Measurements from ENCODE around the gene IL17B. TPM values are rescaled to one million over a fixed set of nuclear protein-coding genes. Genes with fewer than 3 reads are reported as not detected.

IL17B gene
- total RNA-seq, 2 donors from 2014 or later = not detected

DNA sequence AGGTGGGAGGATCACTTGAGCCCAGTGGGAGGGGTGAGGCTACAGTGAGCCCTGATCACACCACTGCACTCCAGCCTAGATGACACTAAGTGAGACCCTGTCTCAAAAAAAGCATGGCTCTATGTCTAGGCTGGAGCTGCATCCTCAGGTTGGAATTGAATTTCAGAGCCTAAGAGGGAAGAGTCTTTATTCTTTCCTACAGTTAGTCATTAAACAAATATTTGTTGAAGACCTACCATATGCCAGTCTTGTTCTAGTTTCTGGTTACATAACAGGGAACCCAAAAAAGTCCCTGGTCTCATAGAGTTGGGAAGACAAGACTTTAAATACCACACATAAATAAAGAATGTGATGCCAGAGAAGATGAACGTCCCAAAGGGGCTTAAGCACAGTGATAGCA is 40.7 kb downstream of the IL17B start:
- DNase-seq (ENCODE audit: low spot score) (no peak), ATAC-seq (no peak)
- Mint-ChIP-seq H3K27me3 (peaks cover 2 to 7% of the 10 kb centered on the region in 2 donors), H3K9me3 (no peaks in the 10 kb centered on the region), H3K27ac (no peak overlapping the region), H3K4me1 (ENCODE audit: low read depth in 2 of 2) (no peaks in the 10 kb centered on the region), H3K36me3 (no peaks in the 10 kb centered on the region), H3K4me3 (no peak overlapping the region)

DNA sequence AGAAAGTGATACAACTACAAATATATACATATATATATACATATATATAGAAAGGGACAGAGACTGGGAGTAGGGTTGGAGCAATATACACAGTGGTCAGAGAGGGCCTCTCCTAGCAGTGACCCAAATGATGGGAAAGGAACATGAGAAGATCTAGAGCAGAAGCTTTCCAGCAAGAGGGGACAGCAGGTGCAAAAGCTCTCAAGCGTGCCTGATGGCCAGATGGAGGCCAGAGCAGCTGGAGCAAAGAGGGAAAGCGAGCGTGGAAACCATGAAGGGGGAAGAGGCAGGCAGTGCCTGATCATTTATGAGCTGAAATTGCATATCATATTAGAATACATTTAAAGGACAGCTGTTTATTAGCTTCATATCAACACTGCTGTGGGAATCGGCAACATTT is 41.4 kb downstream of the IL17B start:
- Mint-ChIP-seq H3K4me3 (no peak overlapping the region), H3K27me3 (peaks cover 2 to 7% of the 10 kb centered on the region in 2 donors), H3K36me3 (no peaks in the 10 kb centered on the region), H3K27ac (no peak overlapping the region), H3K9me3 (no peaks in the 10 kb centered on the region), H3K4me1 (ENCODE audit: low read depth in 2 of 2) (no peaks in the 10 kb centered on the region)
- DNase-seq (ENCODE audit: low spot score) = no peak
- no peak for ATAC-seq

DNA sequence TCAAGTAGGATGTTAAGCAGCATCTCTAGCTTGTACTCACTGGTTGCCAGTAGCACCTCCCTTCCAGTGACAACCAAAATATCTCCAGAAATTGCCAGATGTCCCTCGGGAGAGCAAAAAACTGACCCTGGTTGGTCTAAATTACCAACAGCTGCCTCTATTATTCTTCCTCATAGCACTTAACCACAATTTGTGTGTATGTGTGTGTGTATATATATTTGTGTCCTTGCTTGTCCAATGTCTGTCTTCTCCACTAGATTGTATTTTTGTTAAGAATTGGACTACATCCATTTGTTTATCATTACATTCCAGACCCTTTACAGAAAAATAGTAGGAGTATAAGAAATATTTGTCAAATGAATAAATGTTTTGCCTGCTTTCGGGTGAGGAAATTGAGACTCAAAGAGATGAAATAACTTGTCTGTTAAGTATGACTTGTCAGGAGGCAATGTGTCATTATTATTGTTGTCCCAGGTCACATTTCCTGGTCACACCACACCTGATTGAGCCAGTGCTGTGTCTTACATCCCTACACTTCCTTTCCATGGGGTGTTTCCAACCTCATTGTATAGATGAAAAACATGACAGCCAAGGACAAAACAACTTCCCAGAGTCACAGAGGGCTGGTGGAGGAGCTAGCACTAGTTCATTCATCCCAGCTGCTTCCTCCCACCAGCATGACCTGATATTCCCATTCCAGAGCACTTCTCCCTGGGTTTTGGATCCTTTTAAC is 45.2 kb downstream of the IL17B start:
- Mint-ChIP-seq H3K9me3 (no peaks in the 10 kb centered on the region), H3K4me1 (ENCODE audit: low read depth in 2 of 2) (no peaks in the 10 kb centered on the region), H3K36me3 (no peaks in the 10 kb centered on the region), H3K27ac (no peak overlapping the region), H3K27me3 (peaks cover 2 to 6% of the 10 kb centered on the region in 2 donors), H3K4me3 (no peak overlapping the region)
- DNase-seq (ENCODE audit: low spot score) (no peak), ATAC-seq (no peak)

DNA sequence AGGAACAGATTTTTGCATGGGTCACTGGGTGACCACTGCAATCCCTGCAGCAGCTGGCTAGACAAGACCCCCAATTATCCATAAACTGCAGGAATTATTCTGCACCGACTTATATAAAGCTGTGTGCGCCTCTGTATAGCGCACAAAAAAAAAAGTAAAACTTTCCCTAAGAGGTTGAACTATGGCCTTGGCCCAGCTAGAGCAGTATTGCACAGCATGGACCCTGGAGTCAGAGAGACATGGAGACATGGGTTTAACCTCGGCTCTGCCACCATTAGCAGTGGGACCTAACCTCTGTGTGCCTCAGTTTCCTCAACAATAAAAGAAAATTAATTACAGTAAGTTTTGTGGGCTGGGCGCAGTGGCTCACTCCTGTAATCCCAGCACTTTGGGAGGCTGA is 50.9 kb downstream of the IL17B start:
- no peak overlapping the region for H3K4me3 Mint-ChIP-seq
- H3K9me3 Mint-ChIP-seq = no peaks in the 10 kb centered on the region
- no peaks in the 10 kb centered on the region for H3K36me3 Mint-ChIP-seq
- no peaks in the 10 kb centered on the region for H3K4me1 Mint-ChIP-seq (ENCODE audit: low read depth in 2 of 2)
- no peak overlapping the region for H3K27ac Mint-ChIP-seq
- ATAC-seq (no peak), DNase-seq (ENCODE audit: low spot score) (no peak)
- no peaks in the 10 kb centered on the region for H3K27me3 Mint-ChIP-seq

DNA sequence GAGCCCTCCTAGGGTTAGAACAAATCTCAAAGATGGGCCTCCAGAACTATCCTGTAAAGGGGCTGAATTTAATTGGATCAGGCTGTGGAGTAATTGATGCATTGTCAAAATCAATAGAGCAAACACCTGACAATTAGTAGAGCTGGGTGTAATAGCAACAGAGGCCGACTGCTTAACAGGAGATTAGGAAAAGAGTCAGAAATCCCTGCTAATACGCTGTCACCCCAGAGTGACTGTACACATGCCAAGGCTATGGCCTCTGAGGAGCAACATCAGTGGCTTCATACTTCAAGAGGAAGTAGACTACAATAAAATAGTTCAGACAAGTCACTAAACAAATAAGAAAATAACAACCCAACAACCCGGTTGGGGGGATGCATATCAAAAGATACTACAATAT is 52.5 kb downstream of the IL17B start:
- Mint-ChIP-seq H3K36me3 (no peaks in the 10 kb centered on the region), H3K27me3 (no peaks in the 10 kb centered on the region), H3K27ac (no peak overlapping the region), H3K4me3 (no peak overlapping the region), H3K4me1 (ENCODE audit: low read depth in 2 of 2) (no peaks in the 10 kb centered on the region), H3K9me3 (no peaks in the 10 kb centered on the region)
- no peak for DNase-seq (ENCODE audit: low spot score)
- no peak for ATAC-seq

- no peaks in the 10 kb centered on the region for H3K27me3 Mint-ChIP-seq
- no peak overlapping the region for H3K27ac Mint-ChIP-seq
- H3K4me1 Mint-ChIP-seq (ENCODE audit: low read depth in 2 of 2) = no peaks in the 10 kb centered on the region
- H3K36me3 Mint-ChIP-seq = no peaks in the 10 kb centered on the region
- ATAC-seq = no peak
- no peak overlapping the region for H3K4me3 Mint-ChIP-seq
- H3K9me3 Mint-ChIP-seq = no peaks in the 10 kb centered on the region
- DNase-seq (ENCODE audit: low spot score) = no peak
Measured at GRCh38 chr5:149325894-149326293, 53.2 kb downstream of the IL17B start.

DNA sequence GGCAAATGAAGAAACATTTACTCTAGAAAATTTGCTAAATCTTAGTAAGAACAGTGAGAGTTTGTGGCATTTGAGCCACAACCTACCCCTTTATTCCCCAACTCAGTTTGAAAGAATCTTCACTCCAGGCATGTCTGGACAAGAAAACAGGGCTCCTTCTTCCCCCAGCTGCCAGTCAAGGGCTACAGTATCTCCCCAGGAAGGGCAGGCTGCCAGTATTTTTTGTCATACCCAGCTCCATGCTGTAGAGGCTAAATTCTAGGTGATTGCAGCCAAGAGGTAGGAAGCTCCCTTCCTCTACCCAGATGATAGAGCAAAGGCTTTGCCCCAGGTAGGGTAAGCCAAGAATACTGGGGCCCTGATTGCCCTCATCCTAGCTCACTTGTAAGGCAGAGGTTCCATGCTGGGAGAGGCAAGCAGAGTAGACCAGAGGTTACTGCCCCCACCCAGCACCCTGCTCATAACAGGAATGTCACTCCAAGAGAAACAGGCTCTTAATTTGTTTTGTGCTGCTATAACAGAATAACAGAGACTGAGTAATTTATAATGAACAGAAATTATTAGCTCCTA is 53.8 kb downstream of the IL17B start:
- no peak overlapping the region for H3K4me3 Mint-ChIP-seq
- no peaks in the 10 kb centered on the region for H3K36me3 Mint-ChIP-seq
- ATAC-seq (no peak), DNase-seq (ENCODE audit: low spot score) (no peak)
- no peaks in the 10 kb centered on the region for H3K9me3 Mint-ChIP-seq
- no peaks in the 10 kb centered on the region for H3K4me1 Mint-ChIP-seq (ENCODE audit: low read depth in 2 of 2)
- no peak overlapping the region for H3K27ac Mint-ChIP-seq
- H3K27me3 Mint-ChIP-seq = no peaks in the 10 kb centered on the region

- Mint-ChIP-seq H3K9me3 (no peaks in the 10 kb centered on the region), H3K4me3 (no peak overlapping the region), H3K36me3 (no peaks in the 10 kb centered on the region), H3K4me1 (ENCODE audit: low read depth in 2 of 2) (no peaks in the 10 kb centered on the region), H3K27me3 (no peaks in the 10 kb centered on the region), H3K27ac (no peak overlapping the region)
- DNase-seq (ENCODE audit: low spot score) (no peak), ATAC-seq (no peak)
Measured at GRCh38 chr5:149324641-149325040, 54.5 kb downstream of the IL17B start.

Other genes with a start within 250 kb of the IL17B start
- gene ABLIM3, start 237.8 kb downstream of the IL17B start, total RNA-seq = not detected
- under 1 TPM; 0.33 to 0.95 TPM for gene AFAP1L1, start 107.4 kb downstream of the IL17B start, total RNA-seq
- 10 to 100 TPM; 23.6 to 36.8 TPM for gene GRPEL2, start 33.8 kb downstream of the IL17B start, total RNA-seq
- gene PCYOX1L, start 21.2 kb downstream of the IL17B start, total RNA-seq = 10 to 100 TPM; 13.1 to 31.6 TPM
- gene CSNK1A1, start 172.1 kb upstream of the IL17B start, total RNA-seq = 100 to 1,000 TPM; 173 to 237 TPM
- under 1 TPM in 1 of 2 donors, not detected in 1; 0.67 TPM for gene ARHGEF37, start 202.2 kb upstream of the IL17B start, total RNA-seq